ENCODE results near the gene CFAP74. TPM values are rescaled to one million over a fixed set of nuclear protein-coding genes. Genes with fewer than 3 reads are reported as not detected.
A peak's percentile ranks its signal among the peaks of the same experiment; 100 is the strongest.

The CFAP74 gene
- total RNA-seq, 2 experiments from 2014 or later, result 0.31 to 0.46 TPM

- Mint-ChIP-seq H3K36me3 (no peaks in the 10 kb centered on the region), H3K27me3 (peaks cover 21% of the 10 kb centered on the region), H3K27ac (peak overlapping the region; percentile 42), H3K4me1 (peaks cover 14% of the 10 kb centered on the region), H3K4me3 (peak overlapping the region; percentile 69), H3K9me3 (no peaks in the 10 kb centered on the region)
- peak; percentile 89 for DNase-seq
Measured at GRCh38 chr1:2044510-2045319, 41.1 kb upstream of the CFAP74 start.

- Mint-ChIP-seq H3K4me1 (peaks cover 8% of the 10 kb centered on the region), H3K4me3 (peak overlapping the region; percentile 60), H3K27me3 (peaks cover 15% of the 10 kb centered on the region), H3K9me3 (no peaks in the 10 kb centered on the region), H3K27ac (no peak overlapping the region), H3K36me3 (no peaks in the 10 kb centered on the region)
- DNase-seq, result no peak
Measured at GRCh38 chr1:2043886-2044285, 40.3 kb upstream of the CFAP74 start.

GRCh38 chr1:2042830-2043773, 39.5 kb upstream of the CFAP74 start:
- H3K9me3 Mint-ChIP-seq, result no peaks in the 10 kb centered on the region
- no peak overlapping the region for H3K27ac Mint-ChIP-seq
- H3K36me3 Mint-ChIP-seq, result no peaks in the 10 kb centered on the region
- no peak overlapping the region for H3K4me3 Mint-ChIP-seq
- peaks cover 7% of the 10 kb centered on the region for H3K27me3 Mint-ChIP-seq
- no peak for DNase-seq
- H3K4me1 Mint-ChIP-seq, result peaks cover 8% of the 10 kb centered on the region

- no peak overlapping the region for H3K27ac Mint-ChIP-seq
- no peaks in the 10 kb centered on the region for H3K36me3 Mint-ChIP-seq
- no peaks in the 10 kb centered on the region for H3K9me3 Mint-ChIP-seq
- H3K4me3 Mint-ChIP-seq, result no peak overlapping the region
- peaks cover 6% of the 10 kb centered on the region for H3K27me3 Mint-ChIP-seq
- H3K4me1 Mint-ChIP-seq, result peaks cover 8% of the 10 kb centered on the region
- DNase-seq, result no peak
Measured at GRCh38 chr1:2041887-2042286, 38.3 kb upstream of the CFAP74 start.

- no peaks in the 10 kb centered on the region for H3K9me3 Mint-ChIP-seq
- H3K27me3 Mint-ChIP-seq, result peaks cover 6% of the 10 kb centered on the region
- H3K4me1 Mint-ChIP-seq, result peaks cover 8% of the 10 kb centered on the region
- no peak for DNase-seq
- H3K27ac Mint-ChIP-seq, result no peak overlapping the region
- no peak overlapping the region for H3K4me3 Mint-ChIP-seq
- H3K36me3 Mint-ChIP-seq, result no peaks in the 10 kb centered on the region
Measured at GRCh38 chr1:2041305-2041704, 37.7 kb upstream of the CFAP74 start.

- Mint-ChIP-seq H3K27ac (no peak overlapping the region), H3K36me3 (no peaks in the 10 kb centered on the region), H3K9me3 (no peaks in the 10 kb centered on the region), H3K4me3 (no peak overlapping the region), H3K4me1 (peaks cover 2% of the 10 kb centered on the region), H3K27me3 (no peaks in the 10 kb centered on the region)
- no peak for DNase-seq
Measured at GRCh38 chr1:2039251-2039650, 35.7 kb upstream of the CFAP74 start.

GRCh38 chr1:2038229-2038628, 34.6 kb upstream of the CFAP74 start:
- H3K4me3 Mint-ChIP-seq, result no peak overlapping the region
- H3K9me3 Mint-ChIP-seq, result no peaks in the 10 kb centered on the region
- no peaks in the 10 kb centered on the region for H3K27me3 Mint-ChIP-seq
- no peak overlapping the region for H3K27ac Mint-ChIP-seq
- no peak for DNase-seq
- no peaks in the 10 kb centered on the region for H3K4me1 Mint-ChIP-seq
- H3K36me3 Mint-ChIP-seq, result no peaks in the 10 kb centered on the region

GRCh38 chr1:2037314-2037979, 33.9 kb upstream of the CFAP74 start:
- Mint-ChIP-seq H3K4me1 (no peaks in the 10 kb centered on the region), H3K27me3 (no peaks in the 10 kb centered on the region), H3K4me3 (no peak overlapping the region), H3K36me3 (no peaks in the 10 kb centered on the region), H3K9me3 (no peaks in the 10 kb centered on the region), H3K27ac (no peak overlapping the region)
- DNase-seq, result no peak

GRCh38 chr1:2036287-2036686, 32.7 kb upstream of the CFAP74 start:
- H3K36me3 Mint-ChIP-seq, result no peaks in the 10 kb centered on the region
- no peak for DNase-seq
- H3K4me3 Mint-ChIP-seq, result no peak overlapping the region
- no peaks in the 10 kb centered on the region for H3K27me3 Mint-ChIP-seq
- H3K4me1 Mint-ChIP-seq, result no peaks in the 10 kb centered on the region
- no peak overlapping the region for H3K27ac Mint-ChIP-seq
- H3K9me3 Mint-ChIP-seq, result no peaks in the 10 kb centered on the region

GRCh38 chr1:2033165-2033564, 29.6 kb upstream of the CFAP74 start:
- Mint-ChIP-seq H3K36me3 (no peaks in the 10 kb centered on the region), H3K27ac (no peak overlapping the region), H3K4me1 (no peaks in the 10 kb centered on the region), H3K9me3 (no peaks in the 10 kb centered on the region), H3K4me3 (no peak overlapping the region), H3K27me3 (no peaks in the 10 kb centered on the region)
- DNase-seq, result no peak

GRCh38 chr1:2032737-2033136, 29.2 kb upstream of the CFAP74 start:
- Mint-ChIP-seq H3K27ac (no peak overlapping the region), H3K36me3 (no peaks in the 10 kb centered on the region), H3K4me3 (no peak overlapping the region), H3K4me1 (no peaks in the 10 kb centered on the region), H3K27me3 (no peaks in the 10 kb centered on the region), H3K9me3 (no peaks in the 10 kb centered on the region)
- no peak for DNase-seq

GRCh38 chr1:2031546-2032540, 28.3 kb upstream of the CFAP74 start:
- Mint-ChIP-seq H3K4me3 (no peak overlapping the region), H3K9me3 (no peaks in the 10 kb centered on the region), H3K27me3 (no peaks in the 10 kb centered on the region), H3K27ac (no peak overlapping the region), H3K36me3 (no peaks in the 10 kb centered on the region), H3K4me1 (no peaks in the 10 kb centered on the region)
- DNase-seq, result no peak

GRCh38 chr1:2030076-2030871, 26.7 kb upstream of the CFAP74 start:
- Mint-ChIP-seq H3K9me3 (no peaks in the 10 kb centered on the region), H3K4me3 (no peak overlapping the region), H3K4me1 (no peaks in the 10 kb centered on the region), H3K36me3 (no peaks in the 10 kb centered on the region), H3K27ac (no peak overlapping the region), H3K27me3 (no peaks in the 10 kb centered on the region)
- DNase-seq, result no peak
